Smooth muscle cell (in vitro differentiated cells): ENCODE results near the gene FAM83G. TPM values are rescaled to one million over a fixed set of nuclear protein-coding genes. Genes with fewer than 3 reads are reported as not detected.

Source experiments
- DNase-seq: peaks from one replicate; lab custom pipeline; 2025; ENCODE audit not compliant: unreplicated experiment; lab: John Stamatoyannopoulos, UW
- H2AFZ ChIP-seq: fragments of 200-600 bp; sonication (generic); 2 replicates; pipeline ENCODE4 v1.6.0; 2016; ENCODE audit warnings: antibody characterized with exemption, low read depth, mild to moderate bottlenecking
- H3F3A ChIP-seq: fragments of 200-600 bp; sonication (generic); 2 replicates; pipeline ENCODE4 v1.6.0; 2017; ENCODE audit warnings: antibody characterized with exemption, low read depth
- H3K27ac ChIP-seq: fragments of 200-600 bp; sonication (generic); 2 replicates; pipeline ENCODE4 v1.5.1; 2016; ENCODE audit warnings: low read depth, mild to moderate bottlenecking
- H3K27me3 ChIP-seq: fragments of 200-600 bp; sonication (generic); 2 replicates; pipeline ENCODE4 v1.6.1; 2016; ENCODE audit warnings: low read depth, mild to moderate bottlenecking
- H3K36me3 ChIP-seq: fragments of 200-600 bp; sonication (generic); 2 replicates; pipeline ENCODE4 v1.5.1; 2016; ENCODE audit warnings: low read depth
- H3K4me1 ChIP-seq: fragments of 200-600 bp; sonication (generic); 2 replicates; pipeline ENCODE4 v1.5.1; 2016; ENCODE audit warnings: low read depth
- H3K4me2 ChIP-seq: fragments of 200-600 bp; sonication (generic); 2 replicates; pipeline ENCODE4 v1.6.0; 2016; ENCODE audit warnings: mild to moderate bottlenecking
- H3K4me3 ChIP-seq: fragments of 200-600 bp; sonication (generic); 2 replicates; pipeline ENCODE4 v1.5.1; 2016; ENCODE audit warnings: mild to moderate bottlenecking
- H3K79me2 ChIP-seq: fragments of 200-600 bp; sonication (generic); 2 replicates; pipeline ENCODE4 v1.6.0; 2016; ENCODE audit warnings: low read depth, mild to moderate bottlenecking
- H3K9ac ChIP-seq: fragments of 200-600 bp; sonication (generic); 2 replicates; pipeline ENCODE4 v1.6.0; 2016; ENCODE audit warnings: low read depth
- H3K9me3 ChIP-seq: fragments of 200-600 bp; sonication (generic); replicated peaks from 2 replicates; pipeline ENCODE4 v1.5.1; 2016; ENCODE audit warnings: low read depth
- H4K20me1 ChIP-seq: fragments of 200-600 bp; sonication (generic); 2 replicates; pipeline ENCODE4 v1.6.0; 2016; ENCODE audit warnings: low read depth
- CTCF ChIP-seq: fragments of 200-600 bp; sonication (generic); IDR thresholded peaks from 2 replicates; pipeline ENCODE4 v1.5.1; 2017; ENCODE audit warnings: borderline replicate concordance, mild to moderate bottlenecking, antibody characterized with exemption; ENCODE audit not compliant: insufficient read depth, poor library complexity, severe bottlenecking
- WGBS: methylation state at CpG from one replicate; pipeline ENCODE4 v1.1.7; 2016; ENCODE audit warnings: low lambda C conversion rate; 5-methylcytosine and 5-hydroxymethylcytosine counted together
- polyA plus RNA-seq: library from polyadenylated mRNA; unstranded; fragments of >200 nt; fragmentation: Nextera tagmentation; extraction: Ambion mirVana; gene quantifications from 2 replicates; pipeline ENCODE4 v1.2.1, GENCODE V29; 2016
- total RNA-seq: library from RNA; depleted of rRNA; stranded (reverse); fragments of >200 nt; gene quantifications from 2 replicates; pipeline ENCODE4 v1.2.3, GENCODE V29; 2014

The FAM83G gene
- total and polyA plus RNA-seq, 2 experiments from 2014 or later, result 8.2 to 14.2 TPM

GRCh38 chr17:18967916-18968315 lies 36.6 kb downstream of the FAM83G start:
- Histone ChIP-seq H3K4me3 (no peak overlapping the region), H3K27me3 (no peaks in the 10 kb centered on the region), H3K9me3 (no peaks in the 10 kb centered on the region), H3K36me3 (no peaks in the 10 kb centered on the region), H3K9ac (no peak overlapping the region), H3K4me2 (no peak overlapping the region), H3F3A (no peaks in the 10 kb centered on the region), H4K20me1 (no peaks in the 10 kb centered on the region), H2AFZ (no peak overlapping the region), H3K4me1 (peaks cover 13% of the 10 kb centered on the region), H3K27ac (no peak overlapping the region), H3K79me2 (no peaks in the 10 kb centered on the region)
- no peak for TF ChIP-seq CTCF
- 62% methylated on average over 4 of the region's 4 CpGs for WGBS
- no peak for DNase-seq

GRCh38 chr17:18966831-18967624 lies 37.5 kb downstream of the FAM83G start:
- no peaks in the 10 kb centered on the region for H3K36me3 ChIP-seq
- H3K4me2 ChIP-seq, result no peak overlapping the region
- H3K4me1 ChIP-seq, result peaks cover 14% of the 10 kb centered on the region
- no peaks in the 10 kb centered on the region for H3K79me2 ChIP-seq
- H3K4me3 ChIP-seq, result no peak overlapping the region
- no peak for DNase-seq
- TF ChIP-seq CTCF, result no peak
- H3K9me3 ChIP-seq, result no peaks in the 10 kb centered on the region
- 79% methylated on average over 19 of the region's 19 CpGs for WGBS
- H2AFZ ChIP-seq, result no peak overlapping the region
- H3F3A ChIP-seq, result no peaks in the 10 kb centered on the region
- H4K20me1 ChIP-seq, result no peaks in the 10 kb centered on the region
- H3K9ac ChIP-seq, result no peak overlapping the region
- no peaks in the 10 kb centered on the region for H3K27me3 ChIP-seq
- no peak overlapping the region for H3K27ac ChIP-seq

- H2AFZ ChIP-seq, result no peak overlapping the region
Observed at GRCh38 chr17:18965530-18966236, 38.9 kb downstream of the FAM83G start.

More at GRCh38 chr17:18965530-18966236, 38.9 kb downstream of the FAM83G start:
- Histone ChIP-seq H3K4me2 (no peak overlapping the region), H4K20me1 (no peaks in the 10 kb centered on the region), H3K9ac (no peak overlapping the region), H3K36me3 (no peaks in the 10 kb centered on the region), H3K9me3 (no peaks in the 10 kb centered on the region), H3K27ac (no peak overlapping the region), H3K27me3 (no peaks in the 10 kb centered on the region), H3F3A (no peaks in the 10 kb centered on the region), H3K79me2 (no peaks in the 10 kb centered on the region), H3K4me1 (peaks cover 25% of the 10 kb centered on the region), H3K4me3 (no peak overlapping the region)
- TF ChIP-seq CTCF, result no peak
- DNase-seq, result no peak
- WGBS, result 91% methylated on average over 14 of the region's 14 CpGs
